PC-9 (cell line): ENCODE data around the gene VSIG2. TPM values are rescaled to one million over a fixed set of nuclear protein-coding genes. Genes with fewer than 3 reads are reported as not detected.

Experiments used
- BruUV-seq: library from RNA; stranded (reverse); fragments of 400-500 nt; replicated peaks from 2 replicates; lab custom pipeline; 2021; lab: Mats Ljungman, UMichigan
- CTCF ChIA-PET: fragments of 300-600 bp; sonication (Branson Sonifier 250); formaldehyde crosslinking; loops from one replicate; lab custom pipeline; 2022; ENCODE audit warnings: antibody characterized with exemption; lab: Charles Lee
- POLR2A ChIA-PET: fragments of 300-600 bp; sonication (Branson Sonifier 250); formaldehyde crosslinking; loops from one replicate; lab custom pipeline; 2022; ENCODE audit warnings: antibody characterized with exemption; ENCODE audit not compliant: unreplicated experiment; lab: Charles Lee
- DNase-seq, 2 experiments: peaks; one replicate each; pipeline versions ENCODE4 v3.0.0 to v3.0.0-alpha.2; 2015 to 2022; ENCODE audit warnings: mixed read lengths in 1 of 2
- H2AFZ ChIP-seq: fragments of 200-600 bp; sonication (generic); 2 replicates; pipeline ENCODE4 v1.8.1; 2017; ENCODE audit warnings: antibody characterized with exemption
- H3F3A ChIP-seq: fragments of 200-600 bp; sonication (generic); 2 replicates; pipeline ENCODE4 v1.8.1; 2017; ENCODE audit warnings: antibody characterized with exemption, mild to moderate bottlenecking, low read depth; ENCODE audit not compliant: insufficient read depth
- H3K27ac ChIP-seq: fragments of 200-600 bp; sonication (generic); 2 replicates; pipeline ENCODE4 v1.6.1; 2016; ENCODE audit warnings: mixed run types
- H3K27me3 ChIP-seq: fragments of 200-600 bp; sonication (generic); 2 replicates; pipeline ENCODE4 v1.6.1; 2016; ENCODE audit warnings: low read depth, mixed run types; ENCODE audit not compliant: insufficient read depth
- H3K36me3 ChIP-seq: fragments of 200-600 bp; sonication (generic); 2 replicates; pipeline ENCODE4 v1.6.1; 2016; ENCODE audit warnings: low read depth, mixed run types
- H3K4me1 ChIP-seq: fragments of 200-600 bp; sonication (generic); replicated peaks from 2 replicates; pipeline ENCODE4 v1.6.1; 2016; ENCODE audit warnings: mixed run types; ENCODE audit not compliant: insufficient read depth
- H3K4me2 ChIP-seq: fragments of 200-600 bp; sonication (generic); 2 replicates; pipeline ENCODE4 v1.6.1; 2017; ENCODE audit warnings: mixed run types
- H3K4me3 ChIP-seq: fragments of 200-600 bp; sonication (generic); 2 replicates; pipeline ENCODE4 v1.6.1; 2016; ENCODE audit warnings: mixed run types
- H3K79me2 ChIP-seq: fragments of 200-600 bp; sonication (generic); 2 replicates; pipeline ENCODE4 v1.6.1; 2017; ENCODE audit warnings: low read depth, mixed run types
- H3K9me2 ChIP-seq: fragments of 200-600 bp; sonication (generic); 2 replicates; pipeline ENCODE4 v1.8.1; 2017; ENCODE audit warnings: mild to moderate bottlenecking; ENCODE audit not compliant: insufficient read depth
- H3K9me3 ChIP-seq: fragments of 200-600 bp; sonication (generic); 2 replicates; pipeline ENCODE4 v1.8.1; 2016; ENCODE audit warnings: low read depth; ENCODE audit not compliant: insufficient read depth
- H4K20me1 ChIP-seq: fragments of 200-600 bp; sonication (generic); 2 replicates; pipeline ENCODE4 v1.8.1; 2017; ENCODE audit not compliant: insufficient read depth
- EZH2 ChIP-seq: fragments of 200-600 bp; sonication (generic); IDR thresholded peaks from 2 replicates; pipeline ENCODE4 v1.8.0; 2017; ENCODE audit warnings: antibody characterized with exemption, low read depth
- intact Hi-C: fragments of 100-400 bp; cut with micrococcal nuclease; formaldehyde crosslinking; loops from one replicate; pipeline ENCODE4 v1.10.0; 2022; ENCODE audit not compliant: unreplicated experiment
- total RNA-seq: library from RNA; stranded (reverse); gene quantifications from 2 replicates; pipeline ENCODE4 v1.2.3, GENCODE V29; 2021
- TF ChIP-seq, protein P1 (sequence below): fragments of 200-600 bp; sonication (generic); conservative IDR thresholded peaks from 2 replicates; pipeline ENCODE4 v1.6.1; 2017; ENCODE audit warnings: mixed run types, antibody characterized with exemption, mild to moderate bottlenecking, moderate library complexity

Gene VSIG2
- total RNA-seq, 1 experiment from 2014 or later: 12.4 TPM

DNA sequence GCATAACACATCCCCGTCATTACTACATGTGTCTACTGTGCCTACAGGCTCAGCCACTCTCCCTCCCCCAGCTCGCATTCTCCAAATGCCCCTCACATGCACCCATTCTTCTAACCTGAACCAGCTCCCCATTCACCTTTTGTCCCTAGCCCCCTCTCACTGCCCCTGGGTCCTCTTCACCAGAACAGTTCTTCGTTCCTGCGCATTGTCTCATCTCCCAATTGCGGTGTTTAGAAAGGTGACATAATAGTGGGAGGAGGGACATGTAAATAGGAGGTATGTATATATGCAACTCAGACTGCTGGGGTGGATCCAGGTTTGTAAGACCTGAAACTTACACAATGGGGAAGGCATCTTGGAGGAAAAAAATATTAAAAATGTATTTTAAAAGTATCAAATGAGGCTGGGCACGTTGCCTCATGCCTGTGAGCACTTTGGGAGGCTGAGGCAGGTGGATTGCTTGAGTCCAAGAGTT, 4.7 kb upstream of the VSIG2 start:
- Histone ChIP-seq H3K36me3 (no peaks in the 10 kb centered on the region), H3F3A (no peaks in the 10 kb centered on the region), H3K27ac (no peak overlapping the region), H2AFZ (no peak overlapping the region), H3K4me1 (peaks cover 26% of the 10 kb centered on the region), H3K27me3 (no peaks in the 10 kb centered on the region), H3K4me3 (no peak overlapping the region), H3K9me2 (no peaks in the 10 kb centered on the region), H4K20me1 (no peaks in the 10 kb centered on the region), H3K9me3 (no peaks in the 10 kb centered on the region), H3K4me2 (no peak overlapping the region), H3K79me2 (peaks cover 16% of the 10 kb centered on the region; the same call in 1 of the 2 replicates)
- no TSS peak for BruUV-seq
- intact Hi-C loops: no loop called here
- CTCF ChIA-PET: no interaction called here
- no peak for DNase-seq
- TF ChIP-seq EZH2: no peak
- TF ChIP-seq, protein P1, sequence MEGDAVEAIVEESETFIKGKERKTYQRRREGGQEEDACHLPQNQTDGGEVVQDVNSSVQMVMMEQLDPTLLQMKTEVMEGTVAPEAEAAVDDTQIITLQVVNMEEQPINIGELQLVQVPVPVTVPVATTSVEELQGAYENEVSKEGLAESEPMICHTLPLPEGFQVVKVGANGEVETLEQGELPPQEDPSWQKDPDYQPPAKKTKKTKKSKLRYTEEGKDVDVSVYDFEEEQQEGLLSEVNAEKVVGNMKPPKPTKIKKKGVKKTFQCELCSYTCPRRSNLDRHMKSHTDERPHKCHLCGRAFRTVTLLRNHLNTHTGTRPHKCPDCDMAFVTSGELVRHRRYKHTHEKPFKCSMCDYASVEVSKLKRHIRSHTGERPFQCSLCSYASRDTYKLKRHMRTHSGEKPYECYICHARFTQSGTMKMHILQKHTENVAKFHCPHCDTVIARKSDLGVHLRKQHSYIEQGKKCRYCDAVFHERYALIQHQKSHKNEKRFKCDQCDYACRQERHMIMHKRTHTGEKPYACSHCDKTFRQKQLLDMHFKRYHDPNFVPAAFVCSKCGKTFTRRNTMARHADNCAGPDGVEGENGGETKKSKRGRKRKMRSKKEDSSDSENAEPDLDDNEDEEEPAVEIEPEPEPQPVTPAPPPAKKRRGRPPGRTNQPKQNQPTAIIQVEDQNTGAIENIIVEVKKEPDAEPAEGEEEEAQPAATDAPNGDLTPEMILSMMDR: no peak
- POLR2A ChIA-PET: no interaction called here

DNA sequence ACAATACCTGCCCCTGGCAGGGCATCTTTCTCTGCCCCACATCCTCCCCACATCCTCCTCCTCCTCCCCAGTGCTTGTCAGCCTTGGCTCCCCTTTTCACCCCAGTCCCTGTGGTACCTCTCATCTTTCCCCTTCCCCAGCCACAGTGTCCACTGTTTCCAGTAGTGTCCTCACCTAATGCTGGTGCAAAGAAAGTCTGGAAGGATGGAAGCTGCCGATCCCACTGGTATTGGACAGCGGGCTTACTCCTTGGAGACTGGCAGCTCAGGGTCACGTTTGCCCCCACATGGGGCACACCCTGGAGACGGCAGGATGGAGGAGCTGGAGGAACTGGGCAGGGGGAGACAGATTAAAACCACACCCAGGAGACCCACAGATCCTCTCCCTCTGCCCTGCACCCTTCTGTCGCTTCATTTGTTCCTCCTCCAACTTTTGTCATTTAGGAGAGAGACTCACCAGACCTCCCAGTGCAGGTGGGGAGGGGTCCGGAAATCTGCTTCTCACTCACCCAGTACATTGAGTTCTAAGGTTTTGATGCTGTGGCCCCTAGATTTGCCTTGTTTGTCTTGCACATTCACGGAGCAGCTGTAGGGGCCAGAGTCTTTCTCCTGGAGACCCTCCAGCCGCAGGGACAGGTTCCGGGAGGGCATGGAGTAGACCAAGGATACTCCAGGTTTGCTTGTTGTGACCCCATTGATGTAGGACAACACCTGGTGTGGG, 4.1 kb upstream of the VSIG2 start:
- Histone ChIP-seq H3K27ac (no peak overlapping the region), H3K79me2 (peaks cover 22% of the 10 kb centered on the region; the same call in 1 of the 2 replicates), H4K20me1 (no peaks in the 10 kb centered on the region), H3F3A (no peaks in the 10 kb centered on the region), H2AFZ (no peak overlapping the region), H3K4me1 (peaks cover 24% of the 10 kb centered on the region), H3K9me3 (no peaks in the 10 kb centered on the region), H3K4me3 (no peak overlapping the region), H3K36me3 (no peaks in the 10 kb centered on the region), H3K27me3 (no peaks in the 10 kb centered on the region), H3K4me2 (no peak overlapping the region), H3K9me2 (no peaks in the 10 kb centered on the region)
- no TSS peak for BruUV-seq
- CTCF ChIA-PET: no interaction called here
- DNase-seq: no peak
- POLR2A ChIA-PET: no interaction called here
- intact Hi-C loops: no loop called here
- TF ChIP-seq, protein P1: no peak
- TF ChIP-seq EZH2: no peak

DNA sequence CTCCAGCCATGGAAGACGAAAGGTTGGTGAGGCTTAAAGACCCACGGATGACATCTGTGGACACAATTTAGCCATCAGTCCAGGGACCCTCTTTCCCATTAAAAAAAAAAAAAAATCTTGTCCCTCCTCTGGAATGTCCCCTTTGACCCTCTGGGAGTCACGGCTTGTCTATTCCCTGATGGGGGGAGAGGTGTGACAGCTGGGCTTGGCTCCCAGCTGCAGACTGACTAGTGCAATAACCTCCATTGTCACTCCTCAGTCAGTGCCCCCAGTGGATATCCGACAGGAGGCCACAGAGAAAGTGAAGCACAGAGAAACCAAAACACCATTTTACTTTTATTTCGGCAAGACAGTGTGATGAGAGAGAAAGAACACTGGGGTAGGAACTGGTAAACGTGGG, 2.7 kb upstream of the VSIG2 start:
- Histone ChIP-seq H3K4me2 (no peak overlapping the region), H2AFZ (no peak overlapping the region), H3K9me3 (no peaks in the 10 kb centered on the region), H3F3A (peaks cover 13% of the 10 kb centered on the region), H3K27ac (no peak overlapping the region), H3K36me3 (no peaks in the 10 kb centered on the region), H3K79me2 (peaks cover 23% of the 10 kb centered on the region; the same call in 1 of the 2 replicates), H3K4me3 (no peak overlapping the region), H3K9me2 (no peaks in the 10 kb centered on the region), H3K27me3 (no peaks in the 10 kb centered on the region), H3K4me1 (peaks cover 33% of the 10 kb centered on the region), H4K20me1 (no peaks in the 10 kb centered on the region)
- intact Hi-C loops: no loop called here
- no peak for TF ChIP-seq EZH2
- TF ChIP-seq, protein P1: no peak
- DNase-seq: no peak
- ChIA-PET POLR2A (no interaction called here), CTCF (no interaction called here)
- BruUV-seq: no TSS peak
